HUDEP-2 (cell line): ENCODE measurements around the gene B3GAT1.

Source experiments
- DNase-seq, 76 experiments: peaks; one replicate each; lab custom pipeline; 2025; ENCODE audit not compliant: unreplicated experiment in 76 of 76; lab: John Stamatoyannopoulos, UW

The B3GAT1 gene

DNA sequence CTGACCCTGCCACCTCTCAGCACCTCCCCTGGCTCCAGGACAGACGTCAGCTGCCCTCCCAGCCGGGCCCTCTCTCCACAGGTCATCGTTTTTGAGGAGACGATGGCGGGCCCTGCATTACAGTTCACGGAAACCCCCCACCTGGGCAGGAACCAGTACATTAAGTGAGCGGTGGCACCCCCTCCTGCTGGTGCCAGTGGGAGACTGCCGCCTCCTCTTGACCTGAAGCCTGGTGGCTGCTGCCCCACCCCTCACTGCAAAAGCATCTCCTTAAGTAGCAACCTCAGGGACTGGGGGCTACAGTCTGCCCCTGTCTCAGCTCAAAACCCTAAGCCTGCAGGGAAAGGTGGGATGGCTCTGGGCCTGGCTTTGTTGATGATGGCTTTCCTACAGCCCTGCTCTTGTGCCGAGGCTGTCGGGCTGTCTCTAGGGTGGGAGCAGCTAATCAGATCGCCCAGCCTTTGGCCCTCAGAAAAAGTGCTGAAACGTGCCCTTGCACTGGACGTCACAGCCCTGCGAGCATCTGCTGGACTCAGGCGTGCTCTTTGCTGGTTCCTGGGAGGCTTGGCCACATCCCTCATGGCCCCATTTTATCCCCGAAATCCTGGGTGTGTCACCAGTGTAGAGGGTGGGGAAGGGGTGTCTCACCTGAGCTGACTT, 37.0 kb downstream of the B3GAT1 start:
- DNase-seq: no peak

DNA sequence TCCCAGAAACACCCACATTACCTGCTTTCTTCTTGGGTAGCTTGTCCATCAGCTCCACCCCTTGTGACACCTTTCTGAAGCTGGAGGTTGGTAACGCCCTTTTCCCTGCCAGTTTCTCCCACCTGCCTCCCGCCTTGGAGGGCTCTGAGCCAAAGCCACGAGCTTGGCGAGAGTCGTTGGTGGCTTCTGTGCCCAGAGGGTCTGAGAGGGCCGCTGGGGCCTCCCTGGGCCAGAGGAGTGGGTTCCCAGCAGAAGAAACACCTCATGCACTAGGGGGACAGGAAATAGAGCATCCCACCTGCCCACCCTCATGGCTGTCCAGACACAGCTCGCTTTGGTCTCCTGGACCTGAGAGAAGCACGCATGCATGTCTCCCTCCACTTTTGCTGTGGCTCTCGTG, 37.9 kb downstream of the B3GAT1 start:
- DNase-seq: no peak

DNA sequence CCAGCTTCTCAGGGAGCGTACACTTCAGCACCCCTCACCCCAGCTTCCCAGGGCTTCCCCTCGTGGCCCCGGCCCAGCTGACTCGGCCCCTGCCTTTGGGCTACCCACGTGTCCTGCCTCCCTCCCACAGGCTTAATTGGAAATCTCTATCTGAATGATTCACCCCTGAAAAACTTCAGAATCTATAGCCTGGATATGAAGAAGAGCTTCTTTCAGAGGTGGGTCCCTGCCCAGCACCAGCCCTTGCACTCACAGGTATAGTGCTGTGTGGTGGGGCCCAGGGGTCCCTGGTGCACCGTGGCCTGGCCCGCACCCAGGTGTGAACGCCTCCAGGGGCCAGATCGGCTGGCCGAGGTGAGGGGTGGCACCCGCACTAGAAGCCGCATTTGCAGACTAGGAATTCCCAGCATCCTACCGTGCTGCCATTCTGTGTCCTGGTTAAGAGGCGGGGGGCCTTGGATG, 38.4 kb downstream of the B3GAT1 start:
- DNase-seq: no peak

DNA sequence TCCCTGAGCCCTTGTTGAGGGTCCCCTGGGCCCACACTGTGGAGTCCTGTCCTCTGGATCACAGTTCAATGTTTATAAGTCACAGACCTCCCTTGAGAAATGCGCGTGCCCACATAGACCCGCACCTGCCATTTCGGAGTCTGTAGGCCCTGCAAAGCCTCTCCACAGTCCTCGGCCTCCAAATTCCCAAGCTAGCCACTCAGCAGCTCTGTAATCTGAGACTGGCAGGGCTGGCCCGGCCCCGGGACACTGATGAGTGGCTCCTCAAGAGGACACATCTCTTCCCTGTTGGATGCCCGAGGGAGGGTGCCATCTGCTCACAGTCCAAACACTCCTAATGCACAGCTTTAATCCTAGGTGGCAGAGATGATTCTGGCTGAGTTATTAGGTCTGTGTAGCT, 39.1 kb downstream of the B3GAT1 start:
- DNase-seq: no peak

DNA sequence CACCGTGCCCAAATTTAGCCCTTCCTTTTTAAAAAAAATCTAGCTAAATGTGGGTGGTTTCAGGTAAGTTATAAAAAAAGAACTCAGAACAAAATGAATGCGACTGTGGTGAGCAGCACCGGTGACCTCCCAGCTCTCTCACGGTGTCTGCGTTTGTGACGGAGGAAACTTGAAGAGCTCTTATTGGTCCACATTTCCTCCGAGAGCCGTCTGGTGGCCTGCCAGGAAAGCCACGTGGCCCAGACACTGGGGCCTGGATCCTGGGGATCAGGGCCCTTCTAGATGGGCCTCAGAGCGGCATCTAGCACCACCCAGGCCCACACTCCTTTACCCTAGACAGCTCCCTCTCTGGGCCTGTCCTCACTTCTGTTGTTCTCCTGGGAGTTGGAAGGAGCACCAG, 39.5 kb downstream of the B3GAT1 start:
- DNase-seq: no peak

DNA sequence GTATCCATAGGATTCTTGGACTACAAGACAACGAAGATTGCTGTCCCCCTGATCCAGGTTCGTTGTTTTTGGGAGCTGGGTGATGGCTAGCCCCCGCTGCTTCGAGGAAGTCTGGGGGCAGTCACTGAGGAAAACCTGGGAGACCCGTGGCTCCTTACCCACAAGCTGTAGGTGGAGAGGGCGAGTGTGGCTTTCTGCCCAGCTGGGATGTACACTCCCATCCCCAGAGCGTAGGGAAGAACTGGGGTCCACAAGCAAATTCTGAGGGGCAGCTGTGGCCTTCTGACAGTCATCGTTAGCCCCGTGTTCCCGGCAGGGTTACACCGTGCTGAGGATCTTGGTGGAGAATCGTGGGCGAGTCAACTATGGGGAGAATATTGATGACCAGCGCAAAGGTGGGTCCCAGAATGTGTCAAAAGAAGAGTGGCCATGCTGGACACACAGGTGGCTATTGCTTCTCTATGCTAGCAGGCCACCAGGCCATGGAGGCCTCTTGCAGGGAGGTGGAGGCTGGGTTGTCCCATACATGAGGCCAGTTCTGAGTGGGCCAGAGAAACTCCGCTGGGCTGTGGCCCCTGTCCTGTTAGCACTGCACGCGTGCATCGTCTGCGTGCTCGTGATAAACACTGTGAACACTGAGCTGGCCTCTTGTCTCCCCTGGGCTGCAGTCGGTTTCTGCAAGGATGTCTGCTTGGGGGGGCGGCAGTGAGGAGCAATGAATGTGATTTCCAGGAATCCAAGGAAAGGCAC, 40.4 kb downstream of the B3GAT1 start:
- no peak for DNase-seq

DNA sequence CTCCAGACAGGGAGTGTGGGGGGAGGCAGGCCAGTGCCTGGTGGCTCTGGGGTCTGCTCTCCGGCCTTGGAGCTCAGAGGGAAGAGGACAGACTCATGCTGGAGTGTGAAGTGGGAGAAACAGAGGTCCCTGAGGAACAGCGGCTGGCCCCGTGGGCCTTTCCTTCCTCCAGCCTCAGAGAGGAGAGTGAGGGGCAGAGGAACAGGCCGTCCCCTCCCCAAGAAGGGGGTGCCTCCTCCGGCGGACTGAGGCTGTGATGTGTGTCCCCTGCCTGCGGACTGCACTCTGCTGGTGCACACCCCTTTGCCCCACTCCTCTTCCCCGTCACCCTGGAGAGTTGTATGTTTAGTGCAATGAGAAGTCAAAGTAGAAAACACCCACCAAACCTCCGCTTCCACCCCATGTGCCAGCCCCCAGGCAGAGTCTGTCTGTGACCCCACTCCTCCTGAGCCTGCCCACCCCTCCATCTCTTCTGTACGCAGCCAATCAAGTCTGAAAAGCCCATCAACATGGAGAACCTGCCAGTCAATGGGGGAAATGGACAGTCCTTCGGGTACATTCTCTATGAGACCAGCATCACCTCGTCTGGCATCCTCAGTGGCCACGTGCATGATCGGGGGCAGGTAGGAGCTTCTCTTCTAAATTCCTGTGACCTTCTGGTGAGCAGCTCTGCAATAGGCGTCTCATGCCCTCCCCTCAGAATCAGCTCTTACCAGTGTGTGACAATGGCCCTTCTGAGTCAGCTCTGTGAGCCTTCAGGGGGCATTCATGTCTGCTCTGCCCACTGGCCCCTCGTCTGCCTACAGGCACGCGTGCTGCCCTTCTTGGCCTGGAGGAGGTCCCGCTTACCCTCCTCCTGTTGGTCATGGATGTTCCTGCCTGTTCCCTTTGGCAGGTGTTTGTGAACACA, 41.3 kb downstream of the B3GAT1 start:
- no peak for DNase-seq

DNA sequence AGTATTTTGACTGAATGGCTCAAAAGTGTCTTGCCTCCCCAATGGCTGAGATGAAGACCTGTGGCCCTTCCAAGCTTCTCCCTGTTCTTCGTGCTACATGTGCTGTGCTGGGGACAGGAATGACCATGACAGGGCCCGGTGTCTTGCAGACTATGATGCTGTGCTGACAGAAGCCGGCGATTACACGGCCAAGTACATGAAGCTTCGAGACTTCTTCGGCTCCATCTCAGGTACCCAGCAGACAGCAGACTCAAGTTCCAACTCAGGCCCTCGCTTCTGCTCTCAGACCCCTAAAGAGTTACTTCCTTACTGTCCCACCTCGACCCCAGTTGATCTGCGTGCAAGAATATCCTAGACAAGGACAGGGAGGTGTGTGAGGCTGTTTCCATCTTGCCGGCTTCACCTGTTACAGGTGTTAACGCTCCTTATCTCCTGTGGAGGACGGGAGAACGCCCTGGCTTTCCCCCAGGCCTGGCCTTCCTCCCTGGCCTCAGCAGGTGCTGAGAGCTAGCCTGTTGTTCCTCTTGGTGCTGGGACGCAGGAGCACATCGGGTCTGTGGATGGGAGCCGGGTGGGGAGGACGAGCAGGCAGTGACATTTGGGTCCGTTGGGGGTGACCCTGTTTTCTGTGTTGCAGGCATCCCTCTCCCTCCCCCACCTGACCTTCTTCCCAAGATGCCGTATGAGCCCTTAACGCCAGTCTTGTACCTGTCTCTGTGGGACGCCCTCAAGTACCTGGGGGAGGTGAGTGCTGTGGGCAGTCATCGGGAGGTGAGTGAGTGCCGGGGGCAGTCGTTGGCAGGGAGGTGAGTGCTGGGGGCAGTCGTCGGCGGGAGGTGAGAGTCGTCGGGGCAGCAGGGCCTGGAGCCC, 42.2 kb downstream of the B3GAT1 start:
- DNase-seq: no peak

DNA sequence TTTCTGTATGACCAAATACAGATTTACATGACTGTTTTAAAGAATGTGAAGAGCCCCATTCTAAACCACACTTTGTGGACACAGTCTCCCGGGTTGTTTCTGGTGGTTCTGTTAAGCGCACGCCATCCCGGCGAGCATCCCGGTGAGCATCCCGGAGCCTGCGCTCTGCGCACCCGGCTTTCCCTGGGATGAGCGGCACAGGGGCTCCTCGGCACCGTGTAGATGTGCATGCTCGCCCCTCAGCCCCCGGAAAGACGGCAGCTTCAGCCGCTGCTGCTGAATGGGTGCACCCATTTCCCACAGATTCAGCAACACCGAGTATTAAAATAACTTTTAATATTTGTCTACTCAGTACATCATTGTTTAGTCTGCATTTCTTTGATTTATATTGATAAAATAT, 44.3 kb downstream of the B3GAT1 start:
- DNase-seq: no peak

DNA sequence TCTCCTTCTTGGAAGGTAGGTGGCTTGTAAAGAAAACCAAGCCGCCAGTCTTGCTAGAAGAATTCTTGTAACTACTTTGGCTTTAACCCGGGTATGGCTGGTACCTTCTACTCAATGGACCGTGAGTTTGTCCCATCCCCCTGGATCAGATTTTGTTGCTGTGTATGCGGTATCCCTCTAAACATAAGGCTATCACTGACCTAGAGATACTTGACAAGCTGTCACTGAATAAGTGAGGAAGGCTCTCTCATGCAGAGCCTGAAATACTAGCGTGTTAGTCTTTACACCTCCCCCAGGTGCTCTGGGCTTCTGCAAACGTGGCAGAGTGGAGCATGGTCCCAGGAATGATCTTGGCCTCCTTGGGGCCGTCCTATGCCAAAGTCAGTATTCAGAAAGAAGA, 45.8 kb downstream of the B3GAT1 start:
- no peak for DNase-seq

DNA sequence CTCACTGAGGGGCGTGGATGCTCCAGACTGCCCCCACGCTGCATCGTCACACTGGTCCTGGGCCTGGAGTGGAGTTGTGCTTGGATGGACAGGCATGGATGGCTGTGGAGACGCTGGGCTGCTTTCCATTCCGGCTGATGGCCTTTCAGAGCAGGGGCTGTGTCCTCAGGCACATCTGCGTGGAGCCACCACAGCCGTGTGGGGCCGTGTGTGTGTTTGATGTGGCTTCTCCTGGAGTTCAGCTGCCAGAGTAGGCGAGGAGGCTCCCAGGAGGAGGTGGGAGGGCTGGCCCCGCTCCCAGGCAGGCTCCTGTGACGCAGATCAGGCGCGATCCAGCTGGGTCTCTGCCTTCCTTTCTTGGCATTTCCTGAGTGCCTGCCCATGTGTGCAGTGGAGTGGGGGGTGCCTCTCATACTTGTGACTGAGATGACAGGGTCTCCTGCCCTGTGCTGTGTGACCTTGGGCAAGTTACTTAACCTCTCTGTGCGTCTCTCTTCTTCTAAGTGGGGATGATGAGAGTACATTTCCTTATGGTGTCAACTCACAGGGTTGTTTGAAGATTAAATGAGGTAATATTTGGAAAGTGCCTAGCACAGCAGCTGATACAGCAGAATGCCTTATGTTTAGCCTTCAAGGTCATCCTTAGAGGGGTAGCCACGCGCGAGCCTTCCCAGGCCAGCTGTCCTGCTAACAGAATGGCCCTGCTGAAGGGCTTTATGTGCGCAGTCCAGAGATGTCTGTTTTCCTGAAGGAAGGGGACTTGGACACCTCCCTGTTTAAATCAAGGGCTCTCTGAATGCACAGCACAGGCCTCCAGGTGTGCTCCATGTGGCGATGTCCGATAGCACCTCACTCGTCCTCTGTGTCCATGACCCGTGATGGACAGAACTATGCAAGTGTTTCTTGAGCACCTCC, 46.8 kb downstream of the B3GAT1 start:
- no peak for DNase-seq

DNA sequence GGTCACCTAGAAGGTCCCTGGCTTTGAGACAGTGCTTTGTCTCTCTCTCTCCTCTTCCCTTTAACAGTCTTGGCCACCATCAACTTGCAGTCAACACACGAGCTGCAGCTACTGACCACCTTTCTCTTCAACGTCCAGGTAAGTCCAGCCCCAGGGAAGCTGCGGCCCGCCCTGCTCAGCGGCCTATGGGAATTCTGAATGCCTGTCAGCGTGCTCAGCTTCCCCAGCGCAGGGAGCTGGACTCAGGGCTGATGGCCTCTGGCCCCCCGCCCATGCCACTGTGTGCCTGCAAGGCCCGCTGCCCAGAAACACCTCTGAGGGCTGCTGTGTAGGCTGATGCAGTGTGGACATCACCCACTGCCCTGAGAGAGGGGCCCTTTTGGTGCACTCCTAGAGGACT, 47.8 kb downstream of the B3GAT1 start:
- no peak for DNase-seq

DNA sequence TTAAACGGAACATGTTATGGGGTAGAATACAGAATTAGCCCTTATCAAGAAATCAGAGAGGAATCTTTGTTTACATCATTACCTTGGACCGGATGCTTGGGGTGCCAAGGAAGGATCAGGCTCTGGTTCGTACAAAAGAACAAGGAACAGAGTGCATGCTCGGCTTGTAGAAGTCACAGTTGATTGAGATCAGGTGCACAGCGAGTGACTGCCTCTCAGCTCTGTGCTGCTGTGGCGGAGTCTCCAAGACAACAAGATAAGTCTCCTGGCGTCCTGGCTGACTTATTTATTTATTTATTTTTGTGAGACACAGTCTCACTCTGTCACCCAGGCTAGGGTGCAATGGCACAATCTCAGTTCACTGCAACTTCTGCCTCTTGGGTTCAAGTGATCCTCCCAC, 48.5 kb downstream of the B3GAT1 start:
- no peak for DNase-seq

DNA sequence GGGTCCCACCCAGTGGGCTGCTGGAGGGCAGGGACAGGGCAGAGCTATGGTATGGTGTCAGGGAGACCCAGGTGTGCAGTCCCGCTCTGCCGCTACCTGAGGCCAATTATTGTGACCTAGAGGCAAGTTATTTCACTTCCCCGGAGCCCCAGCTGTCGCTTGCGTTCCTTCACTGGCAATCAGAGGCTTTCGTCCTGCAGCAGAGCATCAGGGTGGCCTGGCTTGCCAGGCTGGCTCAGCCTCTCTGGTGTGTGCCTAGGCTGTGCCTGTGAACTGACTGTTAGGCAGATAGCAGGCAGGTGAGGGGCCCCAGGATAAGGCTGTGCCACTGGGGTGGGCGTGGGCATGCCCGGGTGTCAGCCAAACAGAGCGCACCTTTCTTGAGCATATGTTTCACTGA, 48.9 kb downstream of the B3GAT1 start:
- DNase-seq: no peak

DNA sequence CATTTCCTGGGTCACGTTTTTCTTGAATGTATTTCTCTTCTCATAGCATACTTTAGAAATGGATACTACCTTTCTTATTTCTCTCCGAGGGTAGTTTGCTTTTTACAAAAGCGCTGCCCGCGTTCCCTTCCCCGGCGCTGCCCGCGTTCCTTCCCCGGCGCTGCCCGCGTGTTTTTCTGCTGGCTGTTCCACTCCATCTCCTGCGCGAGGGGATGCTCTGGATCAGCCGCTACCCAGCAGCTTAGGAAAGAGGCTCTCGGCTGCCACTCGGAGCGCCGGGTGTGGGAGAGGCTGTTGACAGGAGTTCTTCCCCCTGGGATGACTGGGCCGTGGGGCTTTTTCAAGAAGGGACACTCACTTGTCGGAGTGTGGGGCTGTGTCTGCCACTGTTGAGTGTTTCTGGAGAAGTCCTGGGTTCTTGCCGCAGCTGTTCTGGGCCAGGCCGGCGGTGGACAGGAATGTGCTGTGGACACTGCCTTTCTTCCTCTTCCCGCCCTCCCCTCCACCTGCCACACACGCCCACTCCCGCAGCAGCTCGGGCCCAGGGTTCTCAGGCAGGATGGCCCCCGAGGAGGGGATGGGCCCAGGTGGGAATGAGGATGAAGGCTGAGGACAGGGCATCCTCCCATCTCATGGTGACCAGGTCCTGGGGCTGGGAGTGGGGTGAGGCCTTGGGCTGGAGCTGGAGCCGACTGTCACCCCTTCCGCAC, 49.7 kb downstream of the B3GAT1 start:
- no peak for DNase-seq

DNA sequence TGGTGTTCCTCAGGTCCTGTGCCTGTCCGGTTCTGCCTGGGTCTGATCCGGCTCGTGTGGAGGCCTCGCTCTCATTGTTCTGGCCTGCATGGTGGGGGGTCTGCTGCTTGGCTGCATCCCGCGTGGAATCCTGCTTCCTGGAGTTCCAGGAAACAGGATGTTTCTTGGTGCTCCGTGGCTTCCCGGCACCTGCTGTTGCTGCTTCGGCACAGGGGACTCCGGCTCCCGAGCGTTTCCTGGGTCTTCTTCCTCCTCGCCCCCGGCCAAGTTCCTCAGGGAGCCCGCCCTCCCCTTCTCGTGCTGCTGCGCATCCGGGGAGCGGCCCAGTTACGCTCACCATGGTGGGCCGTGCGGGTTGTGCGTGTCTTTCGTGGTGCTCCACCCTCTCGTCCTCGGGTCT, 50.4 kb downstream of the B3GAT1 start:
- no peak for DNase-seq

DNA sequence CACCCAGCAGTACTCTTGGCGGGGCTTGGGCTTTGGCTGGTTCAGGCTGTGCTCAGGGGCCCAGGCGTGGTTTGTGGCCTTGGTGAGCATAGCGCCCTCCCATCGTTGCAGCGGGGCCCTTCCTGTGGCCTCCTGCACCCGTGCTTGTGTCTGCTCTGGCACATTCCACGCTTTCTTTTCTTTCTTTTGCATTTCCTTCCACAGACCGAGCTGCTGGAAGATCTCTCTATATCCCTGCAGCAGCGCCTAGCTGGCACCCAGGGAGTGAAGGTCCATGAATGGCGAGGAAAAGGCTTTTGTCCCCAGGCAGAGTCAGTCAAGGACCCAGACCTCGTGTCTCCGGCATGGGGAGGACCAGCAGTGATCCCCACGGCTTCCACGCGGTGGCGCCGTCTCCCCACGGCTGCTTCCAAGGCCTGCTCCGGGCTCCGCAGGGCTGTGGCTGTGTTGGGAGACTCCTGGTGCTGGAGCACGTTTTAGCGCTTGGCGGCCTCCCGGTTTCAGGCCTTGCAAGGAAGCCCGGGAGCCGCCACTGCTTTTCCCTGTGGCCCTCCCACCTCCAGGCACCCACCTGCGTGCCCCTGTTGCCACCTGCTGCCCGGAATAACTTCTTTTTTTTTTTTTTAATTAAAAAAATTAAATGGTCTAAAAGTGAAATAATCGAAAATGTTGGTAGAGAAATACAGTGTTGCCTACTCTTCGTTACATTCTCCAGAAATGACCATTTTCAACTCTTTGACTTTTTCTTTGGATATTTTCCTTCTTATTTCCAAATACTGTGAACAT, 51.8 kb downstream of the B3GAT1 start:
- peak in 64 of 76 experiments; percentile 3 to 73 (median 37) for DNase-seq

DNA sequence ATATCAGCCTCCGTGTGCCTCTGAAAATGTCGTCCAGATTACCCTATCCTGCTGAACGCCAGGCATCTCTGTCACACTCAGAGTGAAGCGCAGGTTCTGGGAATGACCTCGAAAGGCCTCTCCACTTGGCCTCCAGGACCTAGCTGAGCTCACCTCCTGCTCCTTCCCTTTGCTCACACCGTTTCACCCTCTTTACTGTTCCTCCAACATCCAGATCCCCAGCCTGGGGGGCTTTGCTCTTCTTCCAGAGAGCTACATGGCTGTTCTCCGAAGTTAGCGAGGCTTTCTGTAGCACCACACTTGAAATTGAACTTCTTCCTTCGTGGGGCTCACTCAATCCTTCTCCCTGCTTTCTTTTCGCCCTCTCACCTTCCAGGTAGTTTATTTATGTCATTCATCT, 52.4 kb downstream of the B3GAT1 start:
- no peak for DNase-seq
